Right renal pelvis (tissue), 4 donors: ENCODE results near the gene SERPINB8. TPM values are rescaled to one million over a fixed set of nuclear protein-coding genes. Genes with fewer than 3 reads are reported as not detected.

Experiments used
- DNase-seq, 4 donors: peaks; one replicate each; pipeline ENCODE4 v3.0.0-alpha.2; 2013; ENCODE audit warnings: low read depth in 4 of 4, low spot score in 3 of 4, missing footprints in 1 of 4
- polyA plus RNA-seq, 4 donors: library from polyadenylated mRNA; unstranded; fragments of 120-200 nt; gene quantifications; one replicate each; pipeline ENCODE4 v1.2.1, GENCODE V29; 2013; ENCODE audit not compliant: insufficient read length in 4 of 4

SERPINB8 gene
- polyA plus RNA-seq, 4 donors = 4.1 to 5.7 (median 4.4) TPM

DNA sequence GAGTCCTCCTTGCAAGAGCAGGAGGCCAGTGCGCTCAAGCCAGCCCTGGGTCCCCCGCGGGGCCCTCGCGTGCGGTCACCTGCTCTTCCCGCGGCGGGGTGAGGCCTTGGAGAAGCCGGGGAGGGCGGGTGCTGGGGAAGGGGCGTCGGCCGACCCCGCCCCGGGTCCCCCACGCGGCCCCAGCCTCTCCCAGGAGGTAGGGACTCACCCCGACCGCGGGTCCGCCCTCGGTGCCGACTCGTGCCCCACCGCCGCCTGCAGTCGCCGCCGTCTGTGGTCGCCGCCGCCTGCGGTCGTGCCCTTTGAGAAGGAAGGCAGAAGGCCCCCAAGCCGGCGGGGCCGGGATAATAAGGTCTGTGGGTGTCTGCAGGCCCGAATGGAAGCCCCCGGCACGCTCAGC is 32.7 kb downstream of the SERPINB8 start:
- no peak for DNase-seq

GRCh38 chr18:64009305-64009704 is 39.4 kb downstream of the SERPINB8 start:
- no peak for DNase-seq

GRCh38 chr18:64011513-64011912 is 41.6 kb downstream of the SERPINB8 start:
- no peak for DNase-seq

DNA sequence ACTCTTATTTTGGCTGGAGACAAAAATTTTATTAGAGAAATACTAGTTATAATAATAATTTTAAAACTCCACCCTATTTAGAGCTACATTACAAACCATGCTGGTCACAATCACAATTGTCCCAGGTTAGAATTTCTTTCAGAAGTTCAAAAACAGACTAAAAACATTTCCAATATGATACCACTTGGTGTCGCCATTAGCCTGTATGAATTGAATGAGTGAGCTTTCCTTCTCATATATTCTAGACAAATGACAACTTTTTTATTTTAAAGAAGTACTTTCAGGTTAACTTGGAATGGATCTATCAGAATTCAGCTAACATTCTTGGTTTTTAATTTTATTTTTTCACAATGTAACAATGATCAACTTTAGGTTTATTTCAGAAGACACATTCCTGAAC is 48.0 kb downstream of the SERPINB8 start:
- peak; percentile 21 to 34 (median 24) for DNase-seq

- DNase-seq = no peak
Measured at GRCh38 chr18:64019922-64020756, 50.3 kb downstream of the SERPINB8 start.

DNA sequence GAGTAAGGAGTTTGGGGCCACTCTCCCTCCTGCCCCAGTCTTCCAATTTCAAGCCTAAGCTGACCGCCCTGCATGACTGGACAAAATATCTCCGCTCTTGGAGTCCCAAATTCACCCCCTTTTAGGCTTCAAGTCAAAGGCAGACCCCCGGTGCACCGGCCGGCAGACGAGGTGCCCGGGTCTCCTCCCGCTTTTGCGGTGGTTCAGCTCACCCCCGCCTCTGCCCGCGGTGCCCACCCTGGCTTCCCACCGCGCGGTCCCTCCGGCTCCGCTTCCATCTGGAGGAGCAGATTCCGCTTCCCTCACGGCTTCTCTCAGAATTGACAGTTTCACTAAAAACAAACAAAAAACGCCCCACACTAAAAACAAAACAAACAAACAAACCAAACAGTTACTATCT is 56.5 kb downstream of the SERPINB8 start:
- DNase-seq = no peak

DNA sequence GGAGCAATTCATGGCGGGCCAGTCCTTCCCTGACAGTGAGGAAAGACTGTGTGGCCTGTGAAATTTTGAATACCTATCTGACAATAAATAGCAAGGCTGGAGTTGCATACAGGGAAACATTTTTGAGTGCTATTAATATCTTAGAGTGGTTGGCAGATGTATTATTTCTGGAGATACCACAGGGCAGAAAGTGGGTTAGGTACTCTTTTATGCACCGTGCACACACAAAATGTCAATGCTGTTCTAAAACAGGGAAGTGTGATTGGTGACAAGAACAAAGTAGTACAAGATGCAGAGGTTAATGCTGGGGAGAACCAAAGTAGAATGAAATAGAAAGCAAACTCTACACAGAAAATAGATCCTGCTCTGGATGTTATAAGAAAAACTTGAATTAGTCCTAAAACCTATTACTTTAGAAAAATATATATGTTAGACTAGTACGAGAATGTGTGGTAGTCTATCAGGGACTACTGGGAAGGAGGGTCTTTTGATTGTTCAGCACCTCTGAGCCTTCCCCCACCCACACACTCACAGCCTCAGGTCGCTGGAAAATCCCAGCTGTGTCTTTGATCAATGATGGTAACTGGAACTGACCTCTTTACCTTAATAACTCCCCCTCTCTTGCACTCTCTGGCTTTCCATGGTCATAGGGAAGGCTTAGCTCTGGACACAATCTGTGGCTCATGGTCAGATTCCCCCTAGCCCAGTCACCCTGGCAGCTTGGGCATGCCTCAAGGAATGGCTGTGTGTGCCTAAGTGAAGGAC is 58.2 kb downstream of the SERPINB8 start:
- no peak for DNase-seq

DNA sequence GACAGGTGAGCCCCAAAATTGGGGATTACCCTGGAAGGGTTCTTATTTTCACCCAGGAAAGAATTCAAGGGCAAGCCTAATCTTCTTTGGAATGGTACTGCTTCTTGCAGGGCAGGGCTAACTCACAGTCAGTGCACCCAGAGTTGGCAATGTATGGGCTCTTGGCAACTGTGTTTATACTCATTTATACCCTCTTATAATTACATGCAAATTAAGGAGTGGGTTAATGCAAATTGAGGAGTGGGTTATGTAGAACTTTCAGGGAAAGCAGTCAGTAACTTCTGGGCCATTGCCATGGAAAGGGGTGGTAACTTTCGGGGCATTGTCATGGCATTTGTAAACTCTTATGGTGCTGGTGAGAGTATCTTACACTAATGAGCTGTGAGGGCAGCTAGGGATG is 59.2 kb downstream of the SERPINB8 start:
- no peak for DNase-seq

- no peak for DNase-seq
Measured at GRCh38 chr18:64031411-64031810, 61.5 kb downstream of the SERPINB8 start.

DNA sequence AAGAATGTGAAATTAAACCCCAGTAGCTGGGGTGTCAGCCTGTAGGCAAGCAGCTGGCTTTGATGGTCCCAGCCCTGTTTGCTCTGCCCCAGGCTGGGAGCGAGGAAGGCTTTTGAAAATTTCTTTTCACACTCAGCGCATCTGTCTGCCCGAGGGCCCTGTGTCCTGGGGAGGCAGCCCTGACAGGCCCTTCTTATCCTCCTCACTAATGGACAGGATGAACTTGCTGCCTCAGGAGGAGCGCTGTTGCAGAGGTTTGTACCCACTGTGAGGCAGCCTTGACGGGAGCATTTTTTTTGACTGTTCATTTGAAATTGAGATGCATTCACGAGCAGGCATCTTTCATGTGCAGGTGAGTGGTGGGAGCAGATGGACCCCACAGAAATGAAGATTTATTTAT is 62.4 kb downstream of the SERPINB8 start:
- no peak for DNase-seq

DNA sequence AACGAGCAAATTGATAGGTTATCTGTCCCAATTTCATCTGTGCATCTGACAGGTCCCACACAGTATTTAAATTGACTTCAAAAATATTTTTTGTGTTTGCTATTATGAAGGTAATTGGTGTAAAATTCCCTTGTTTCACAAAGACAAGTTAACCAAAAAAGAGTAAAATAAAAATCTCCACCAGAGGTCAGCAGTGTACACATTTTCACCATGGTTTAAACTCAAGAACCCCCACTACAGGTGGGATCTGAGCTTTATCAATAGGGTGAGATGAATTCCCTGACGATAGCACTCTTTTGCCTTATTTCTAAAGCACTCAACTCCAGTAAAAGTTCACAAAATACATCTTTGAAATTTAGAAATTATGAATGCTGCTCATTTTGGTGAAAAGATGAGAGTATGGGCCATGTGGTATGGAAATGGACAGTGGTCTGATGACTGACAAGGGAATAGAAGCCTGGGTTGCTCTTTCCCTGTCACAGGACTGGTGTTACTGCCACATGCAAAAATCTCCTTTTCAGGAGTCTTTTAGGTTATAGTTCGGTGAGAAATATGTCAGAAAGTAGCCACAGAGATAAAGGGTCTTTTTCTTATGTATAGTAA is 68.0 kb downstream of the SERPINB8 start:
- DNase-seq = peak in 3 of 4 donors; percentile 20 to 22 (median 20)

Other genes with a start within 250 kb of the SERPINB8 start
- under 1 TPM; 0.55 to 0.90 (median 0.65) TPM for gene SERPINB7, start 194.7 kb upstream of the SERPINB8 start, polyA plus RNA-seq
- under 1 TPM in 3 of 4 donors, not detected in 1; 0.14 to 0.34 (median 0.19) TPM for gene SERPINB2, start 82.4 kb upstream of the SERPINB8 start, polyA plus RNA-seq
- under 1 TPM in 3 of 4 donors, not detected in 1; 0.04 to 0.34 (median 0.08) TPM for gene SERPINB10, start 62.1 kb upstream of the SERPINB8 start, polyA plus RNA-seq
- gene HMSD, start 20.8 kb upstream of the SERPINB8 start, polyA plus RNA-seq = 1 to 10 TPM; 1.4 to 2.8 (median 1.8) TPM
- 1 to 10 TPM; 1.2 to 7.4 (median 4.1) TPM for gene LINC00305, start 179.0 kb downstream of the SERPINB8 start, polyA plus RNA-seq